Mesendoderm (in vitro differentiated cells): ENCODE data around the gene YBEY.

Experiments used
- DNase-seq: peaks from one replicate; pipeline ENCODE4 v3.0.0; 2013
- H2AK5ac ChIP-seq: 2 replicates; pipeline ENCODE4 v1.6.1; 2013; ENCODE audit warnings: low read length, inconsistent platforms
- H2BK120ac ChIP-seq: 2 replicates; pipeline ENCODE4 v1.6.1; 2013; ENCODE audit warnings: low read depth, mild to moderate bottlenecking, low read length, moderate library complexity, mixed read lengths
- H2BK15ac ChIP-seq: replicated peaks from 2 replicates; pipeline ENCODE4 v1.6.1; 2013; ENCODE audit warnings: low read depth, mild to moderate bottlenecking, moderate library complexity
- H2BK5ac ChIP-seq: 2 replicates; pipeline ENCODE4 v1.6.1; 2013; ENCODE audit warnings: low read length, inconsistent platforms
- H3K18ac ChIP-seq: 2 replicates; pipeline ENCODE4 v1.6.1; 2013; ENCODE audit warnings: mild to moderate bottlenecking, low read length, mixed read lengths
- H3K23ac ChIP-seq: one replicate; pipeline ENCODE4 v1.6.1; 2013; ENCODE audit warnings: low read length
- H3K27ac ChIP-seq: 2 replicates; pipeline ENCODE4 v1.5.1; 2013; ENCODE audit warnings: low read depth, mild to moderate bottlenecking, inconsistent platforms, low read length, moderate library complexity
- H3K27me3 ChIP-seq: 2 replicates; pipeline ENCODE4 v1.6.1; 2013; ENCODE audit warnings: low read length, control low read depth, mild to moderate bottlenecking, inconsistent platforms; ENCODE audit not compliant: insufficient read depth, poor library complexity
- H3K36me3 ChIP-seq: 2 replicates; pipeline ENCODE4 v1.6.1; 2013; ENCODE audit warnings: low read length, inconsistent platforms; ENCODE audit not compliant: control insufficient read depth, insufficient read depth
- H3K4ac ChIP-seq: one replicate; pipeline ENCODE4 v1.6.1; 2013; ENCODE audit warnings: low read depth, mild to moderate bottlenecking, low read length, moderate library complexity
- H3K4me1 ChIP-seq: 2 replicates; pipeline ENCODE4 v1.6.1; 2013; ENCODE audit warnings: low read depth, low read length, inconsistent platforms; ENCODE audit not compliant: control insufficient read depth
- H3K4me2 ChIP-seq: 2 replicates; pipeline ENCODE4 v1.6.1; 2013; ENCODE audit warnings: low read length
- H3K4me3 ChIP-seq: 2 replicates; pipeline ENCODE4 v1.5.1; 2013; ENCODE audit warnings: mild to moderate bottlenecking, low read length
- H3K56ac ChIP-seq: one replicate; pipeline ENCODE4 v1.6.1; 2013; ENCODE audit warnings: low read length
- H3K79me1 ChIP-seq: 2 replicates; pipeline ENCODE4 v1.6.1; 2013; ENCODE audit warnings: low read length, inconsistent platforms
- H3K79me2 ChIP-seq: 2 replicates; pipeline ENCODE4 v1.6.1; 2013; ENCODE audit warnings: mild to moderate bottlenecking, low read length; ENCODE audit not compliant: control insufficient read depth, insufficient read depth
- H3K9ac ChIP-seq: 2 replicates; pipeline ENCODE4 v1.6.1; 2013; ENCODE audit warnings: low read length, inconsistent platforms
- H4K5ac ChIP-seq: one replicate; pipeline ENCODE4 v1.6.1; 2013; ENCODE audit warnings: low read length
- H4K8ac ChIP-seq: one replicate; pipeline ENCODE4 v1.6.1; 2013; ENCODE audit warnings: low read depth, mild to moderate bottlenecking, control low read depth, low read length, moderate library complexity
- WGBS: extraction: QIAGEN DNeasy Blood & Tissue Kit; methylation state at CpG from one replicate; pipeline ENCODE4 v1.1.7; 2013; ENCODE audit warnings: low lambda C conversion rate, missing lambda C conversion rate; ENCODE audit not compliant: insufficient coverage; ENCODE audit errors: extremely low coverage; 5-methylcytosine and 5-hydroxymethylcytosine counted together

YBEY gene

DNA sequence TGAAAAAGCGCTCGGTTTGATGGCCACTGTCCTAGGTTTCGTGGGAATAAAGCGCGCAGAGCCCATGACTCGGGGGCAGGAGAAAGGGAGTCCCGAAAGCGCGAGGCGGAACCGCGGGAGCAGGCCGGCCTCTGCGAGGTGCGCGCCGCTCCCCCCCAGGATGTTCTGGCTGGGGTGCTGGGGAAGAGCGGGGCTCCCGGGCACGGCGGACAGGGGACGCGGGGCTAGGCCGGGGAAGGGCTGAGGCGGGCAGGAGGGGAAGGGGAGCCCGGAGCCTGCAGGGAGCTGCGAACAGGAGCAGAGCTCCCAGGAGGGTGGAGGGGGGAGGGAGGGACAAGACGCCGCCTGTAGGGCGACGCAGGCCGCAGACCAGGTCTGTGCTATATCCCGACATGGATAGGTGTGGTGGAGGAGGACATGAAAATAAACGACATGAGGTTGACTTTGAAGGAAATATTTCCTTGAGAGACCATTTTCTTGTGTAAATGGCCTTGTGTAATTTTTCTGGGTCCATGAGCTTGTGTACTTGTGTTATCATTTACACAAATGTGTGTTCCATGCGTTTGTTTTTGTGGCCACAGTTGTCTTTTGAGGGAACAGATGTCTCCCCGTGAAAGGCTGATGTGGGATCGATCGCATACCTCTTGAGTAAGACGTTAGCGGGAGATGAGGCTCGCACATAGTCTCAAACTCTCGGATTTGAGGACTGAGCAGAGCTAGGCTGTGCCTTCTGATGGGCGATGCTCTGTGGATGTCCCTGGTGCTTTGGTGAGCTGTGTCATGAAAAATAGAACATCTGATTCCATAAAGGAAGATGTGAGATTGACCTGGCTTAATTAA is 39.2 kb downstream of the YBEY start:
- H2BK15ac ChIP-seq: no peak overlapping the region
- peak overlapping the region; percentile 32 for H3K4me2 ChIP-seq
- peak overlapping the region; percentile 93 for H3K9ac ChIP-seq
- peaks cover 59% of the 10 kb centered on the region for H3K79me2 ChIP-seq
- no peaks in the 10 kb centered on the region for H3K27me3 ChIP-seq
- peak overlapping the region; percentile 97 for H3K4ac ChIP-seq
- peak overlapping the region; percentile 73 for H2BK120ac ChIP-seq
- peak; percentile 88 for DNase-seq
- H2AK5ac ChIP-seq: no peak overlapping the region
- H3K56ac ChIP-seq: peak overlapping the region; percentile 95
- WGBS: no CpG with 5 or more reads among the region's 43 CpGs
- H4K5ac ChIP-seq: no peak overlapping the region
- H3K4me1 ChIP-seq: peaks cover 5% of the 10 kb centered on the region
- peak overlapping the region; percentile 98 for H3K18ac ChIP-seq
- H3K36me3 ChIP-seq: no peaks in the 10 kb centered on the region
- no peak overlapping the region for H4K8ac ChIP-seq
- H3K79me1 ChIP-seq: peaks cover 18% of the 10 kb centered on the region
- H2BK5ac ChIP-seq: no peak overlapping the region
- peak overlapping the region; percentile 81 for H3K4me3 ChIP-seq
- peak overlapping the region; percentile 29 for H3K23ac ChIP-seq
- peak overlapping the region; percentile 91 for H3K27ac ChIP-seq

DNA sequence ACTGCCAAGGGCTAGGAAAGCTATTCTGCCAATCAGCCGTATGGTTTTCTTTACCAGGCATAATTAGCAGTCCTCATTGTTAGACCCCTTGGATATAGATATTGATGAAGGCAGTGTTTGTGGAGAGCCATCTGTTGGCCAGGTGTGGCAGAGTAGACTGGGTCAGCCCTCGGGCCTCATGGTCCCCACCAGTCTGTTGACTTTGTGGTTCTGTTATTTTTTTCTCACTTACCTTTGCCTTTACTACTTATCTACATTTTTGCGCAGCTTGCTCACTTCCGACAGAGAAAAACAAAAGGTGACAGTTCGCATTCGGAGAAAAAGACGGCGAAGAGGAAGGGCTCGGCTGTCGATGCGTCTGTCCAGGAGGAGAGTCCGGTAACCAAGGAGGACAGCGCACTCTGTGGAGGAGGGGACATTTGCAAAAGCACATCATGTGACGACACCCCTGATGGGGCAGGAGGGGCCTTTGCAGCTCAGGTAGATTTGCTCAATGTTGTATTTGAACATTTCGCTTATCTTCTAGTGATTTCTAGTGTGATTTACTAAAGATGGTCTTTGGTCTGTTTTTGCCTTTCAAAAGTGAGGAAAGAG is 40.1 kb downstream of the YBEY start:
- Histone ChIP-seq H4K8ac (no peak overlapping the region), H2AK5ac (no peak overlapping the region), H3K27ac (no peak overlapping the region), H3K23ac (no peak overlapping the region), H3K4me3 (no peak overlapping the region), H3K9ac (no peak overlapping the region), H3K18ac (no peak overlapping the region), H3K4me2 (no peak overlapping the region), H3K79me2 (peaks cover 58% of the 10 kb centered on the region), H2BK5ac (no peak overlapping the region), H3K27me3 (no peaks in the 10 kb centered on the region), H2BK120ac (no peak overlapping the region), H4K5ac (no peak overlapping the region), H3K79me1 (peaks cover 17% of the 10 kb centered on the region), H3K4ac (no peak overlapping the region), H3K56ac (peak overlapping the region; percentile 54), H2BK15ac (no peak overlapping the region), H3K36me3 (no peaks in the 10 kb centered on the region), H3K4me1 (peaks cover 5% of the 10 kb centered on the region)
- DNase-seq: peak; percentile 14
- WGBS: no CpG with 5 or more reads among the region's 15 CpGs

DNA sequence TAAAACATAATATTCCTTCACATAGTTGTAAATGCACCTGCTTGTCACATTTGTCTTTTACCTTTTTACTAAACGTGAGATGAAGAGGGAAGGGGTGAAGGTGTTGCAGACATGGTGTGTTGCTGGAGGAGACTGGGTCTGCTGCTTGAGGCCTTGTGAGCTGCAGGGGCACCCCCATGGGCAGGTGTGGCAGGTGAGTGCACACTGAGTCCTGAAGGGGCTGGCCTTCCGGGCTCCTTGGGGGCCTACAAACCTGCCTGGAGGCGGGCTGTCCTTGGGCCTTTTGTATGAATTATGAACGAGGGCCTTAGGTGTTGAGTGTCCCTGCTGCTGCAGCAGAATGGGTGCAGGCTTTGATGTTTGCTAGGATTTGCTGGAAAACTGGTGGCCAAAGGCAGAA is 41.6 kb downstream of the YBEY start:
- no peak overlapping the region for H3K4me3 ChIP-seq
- H3K79me1 ChIP-seq: peaks cover 13% of the 10 kb centered on the region
- H3K79me2 ChIP-seq: peaks cover 43% of the 10 kb centered on the region
- no CpG with 5 or more reads among the region's 4 CpGs for WGBS
- no peaks in the 10 kb centered on the region for H3K27me3 ChIP-seq
- no peak overlapping the region for H4K8ac ChIP-seq
- no peak overlapping the region for H3K56ac ChIP-seq
- no peak overlapping the region for H3K9ac ChIP-seq
- H3K36me3 ChIP-seq: no peaks in the 10 kb centered on the region
- H2BK120ac ChIP-seq: no peak overlapping the region
- DNase-seq: no peak
- H4K5ac ChIP-seq: no peak overlapping the region
- H2BK15ac ChIP-seq: no peak overlapping the region
- H3K4me1 ChIP-seq: no peaks in the 10 kb centered on the region
- H3K4me2 ChIP-seq: no peak overlapping the region
- no peak overlapping the region for H3K23ac ChIP-seq
- no peak overlapping the region for H2BK5ac ChIP-seq
- H3K18ac ChIP-seq: no peak overlapping the region
- H3K27ac ChIP-seq: no peak overlapping the region
- H3K4ac ChIP-seq: no peak overlapping the region
- H2AK5ac ChIP-seq: no peak overlapping the region

DNA sequence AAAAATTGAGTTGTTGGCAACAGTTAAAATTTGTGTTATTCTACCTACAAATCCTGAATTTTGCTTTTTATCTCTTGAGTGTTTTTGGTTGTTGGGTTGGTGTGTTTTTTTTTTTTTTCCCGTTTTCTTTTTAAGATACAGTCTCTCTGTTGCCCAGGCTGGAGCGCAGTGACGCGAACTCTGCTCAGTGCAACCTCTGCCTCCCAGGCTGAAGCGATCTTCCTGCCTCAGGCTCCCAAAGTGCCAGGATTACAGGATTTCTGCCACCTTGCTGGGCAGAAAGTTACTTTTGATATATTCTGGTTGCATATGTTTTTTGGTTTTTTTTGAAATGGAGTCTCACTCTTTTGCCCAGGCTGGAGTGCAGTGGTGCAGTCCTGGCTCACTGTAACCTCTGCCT is 42.0 kb downstream of the YBEY start:
- no peak overlapping the region for H4K8ac ChIP-seq
- no peak overlapping the region for H3K18ac ChIP-seq
- no peak overlapping the region for H2BK15ac ChIP-seq
- no peak for DNase-seq
- no peak overlapping the region for H3K4me2 ChIP-seq
- peaks cover 38% of the 10 kb centered on the region for H3K79me2 ChIP-seq
- no peaks in the 10 kb centered on the region for H3K4me1 ChIP-seq
- H3K9ac ChIP-seq: no peak overlapping the region
- H3K4me3 ChIP-seq: no peak overlapping the region
- H2AK5ac ChIP-seq: no peak overlapping the region
- H2BK5ac ChIP-seq: no peak overlapping the region
- H3K36me3 ChIP-seq: no peaks in the 10 kb centered on the region
- no peak overlapping the region for H3K56ac ChIP-seq
- no peak overlapping the region for H4K5ac ChIP-seq
- WGBS: no CpG with 5 or more reads among the region's 5 CpGs
- no peak overlapping the region for H3K23ac ChIP-seq
- H2BK120ac ChIP-seq: no peak overlapping the region
- no peak overlapping the region for H3K4ac ChIP-seq
- H3K27me3 ChIP-seq: no peaks in the 10 kb centered on the region
- peaks cover 13% of the 10 kb centered on the region for H3K79me1 ChIP-seq
- no peak overlapping the region for H3K27ac ChIP-seq

DNA sequence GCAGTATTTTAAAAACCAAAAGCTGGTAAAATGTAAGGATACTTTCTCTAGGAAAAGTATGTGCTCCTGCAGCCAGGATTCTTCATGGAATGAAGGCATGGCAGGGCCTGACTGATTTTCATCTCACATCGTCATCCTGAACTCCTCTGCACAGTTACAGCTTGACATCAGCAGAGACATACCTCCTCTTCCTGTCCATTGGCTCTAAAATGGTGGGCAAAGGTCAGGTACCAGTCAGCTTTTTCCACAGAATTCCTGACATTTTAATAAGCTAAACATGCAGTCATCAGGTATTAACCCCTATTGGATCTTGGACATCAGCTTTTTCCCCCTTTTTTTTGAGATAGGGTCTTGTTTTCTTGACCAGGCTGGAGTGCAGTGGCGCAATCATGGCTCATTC is 43.7 kb downstream of the YBEY start:
- Histone ChIP-seq H3K9ac (no peak overlapping the region), H3K4me3 (no peak overlapping the region), H3K4me1 (no peaks in the 10 kb centered on the region), H3K27me3 (no peaks in the 10 kb centered on the region), H3K36me3 (peaks cover 2% of the 10 kb centered on the region), H2BK15ac (no peak overlapping the region), H3K23ac (no peak overlapping the region), H3K79me1 (peaks cover 14% of the 10 kb centered on the region), H4K5ac (no peak overlapping the region), H2BK5ac (no peak overlapping the region), H2BK120ac (no peak overlapping the region), H2AK5ac (no peak overlapping the region), H3K18ac (no peak overlapping the region), H3K27ac (no peak overlapping the region), H3K79me2 (peaks cover 32% of the 10 kb centered on the region), H3K56ac (no peak overlapping the region), H3K4ac (no peak overlapping the region), H3K4me2 (no peak overlapping the region), H4K8ac (no peak overlapping the region)
- no peak for DNase-seq
- no CpG with 5 or more reads among the region's 2 CpGs for WGBS
